Measurements from ENCODE around the gene CHKA.

CHKA gene

GRCh38 chr11:68030318-68031143, 90.7 kb downstream of the CHKA start, which contains the start of gene NDUFS8:
NDUFS8 (plus strand) TSS chr11:68030681; CDS start chr11:68032152, 1,471 bp downstream.
- DNase-seq, result peak; percentile 99

- no peak for DNase-seq
These were observed 92.2 kb downstream of the CHKA start for GRCh38 chr11:68028802-68029545.

- DNase-seq, result no peak
These were observed 93.5 kb downstream of the CHKA start for GRCh38 chr11:68027667-68028066.

GRCh38 chr11:68026391-68027105, 94.6 kb downstream of the CHKA start:
- no peak for DNase-seq

- DNase-seq, result no peak
These were observed 96.1 kb downstream of the CHKA start for GRCh38 chr11:68025047-68025446.

- DNase-seq, result no peak
These were observed 96.7 kb downstream of the CHKA start for GRCh38 chr11:68024508-68024907.

GRCh38 chr11:68022531-68022930, 98.7 kb downstream of the CHKA start:
- DNase-seq, result no peak

- no peak for DNase-seq
These were observed 99.9 kb downstream of the CHKA start for GRCh38 chr11:68021167-68021787.

GRCh38 chr11:68020575-68020974, 100.6 kb downstream of the CHKA start:
- no peak for DNase-seq

- no peak for DNase-seq
These were observed 101.7 kb downstream of the CHKA start for GRCh38 chr11:68019486-68019885.

GRCh38 chr11:68018730-68019190, 102.4 kb downstream of the CHKA start:
- no peak for DNase-seq

- DNase-seq, result no peak
These were observed 103.0 kb downstream of the CHKA start for GRCh38 chr11:68017980-68018729.

GRCh38 chr11:68016904-68017817, 104.0 kb downstream of the CHKA start:
- DNase-seq, result no peak

- no peak for DNase-seq
These were observed 104.9 kb downstream of the CHKA start for GRCh38 chr11:68016161-68016903.

- no peak for DNase-seq
These were observed 105.7 kb downstream of the CHKA start for GRCh38 chr11:68015467-68015866.

- DNase-seq, result no peak
These were observed 106.2 kb downstream of the CHKA start for GRCh38 chr11:68014947-68015447.

- no peak for DNase-seq
These were observed 106.8 kb downstream of the CHKA start for GRCh38 chr11:68014157-68014946.

GRCh38 chr11:68013611-68014156, 107.5 kb downstream of the CHKA start:
- no peak for DNase-seq

Data from NCI-H2081 (cell line).